GM19463 (cell line): ENCODE data around the gene ASCL5.

Source experiments
- ATAC-seq: cut with Tn5 transposase; IDR thresholded peaks from one replicate; pipeline ENCODE4 v1.9.1; 2021; ENCODE audit warnings: mild to moderate bottlenecking, moderate library complexity; ENCODE audit not compliant: unreplicated experiment

The ASCL5 gene

DNA sequence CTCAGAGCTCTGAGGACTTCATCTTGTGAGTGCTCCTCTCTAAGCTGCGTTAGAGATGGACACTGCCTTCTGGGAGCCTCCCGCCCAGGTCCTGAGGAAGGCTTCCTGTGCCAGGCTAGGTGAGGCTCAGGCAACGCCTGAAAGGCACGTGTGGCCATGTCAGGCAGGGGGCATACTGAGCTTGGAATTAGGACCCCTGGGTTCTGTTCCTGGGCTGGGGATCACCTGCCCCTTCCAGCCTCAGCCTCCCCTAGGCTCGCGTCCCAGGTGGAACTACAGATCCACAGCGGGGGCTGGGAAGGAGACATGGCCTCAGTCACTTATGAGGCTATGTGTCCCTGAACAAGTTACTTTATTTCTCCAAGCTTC lies 10.0 kb upstream of the ASCL5 start:
- ATAC-seq = no peak

DNA sequence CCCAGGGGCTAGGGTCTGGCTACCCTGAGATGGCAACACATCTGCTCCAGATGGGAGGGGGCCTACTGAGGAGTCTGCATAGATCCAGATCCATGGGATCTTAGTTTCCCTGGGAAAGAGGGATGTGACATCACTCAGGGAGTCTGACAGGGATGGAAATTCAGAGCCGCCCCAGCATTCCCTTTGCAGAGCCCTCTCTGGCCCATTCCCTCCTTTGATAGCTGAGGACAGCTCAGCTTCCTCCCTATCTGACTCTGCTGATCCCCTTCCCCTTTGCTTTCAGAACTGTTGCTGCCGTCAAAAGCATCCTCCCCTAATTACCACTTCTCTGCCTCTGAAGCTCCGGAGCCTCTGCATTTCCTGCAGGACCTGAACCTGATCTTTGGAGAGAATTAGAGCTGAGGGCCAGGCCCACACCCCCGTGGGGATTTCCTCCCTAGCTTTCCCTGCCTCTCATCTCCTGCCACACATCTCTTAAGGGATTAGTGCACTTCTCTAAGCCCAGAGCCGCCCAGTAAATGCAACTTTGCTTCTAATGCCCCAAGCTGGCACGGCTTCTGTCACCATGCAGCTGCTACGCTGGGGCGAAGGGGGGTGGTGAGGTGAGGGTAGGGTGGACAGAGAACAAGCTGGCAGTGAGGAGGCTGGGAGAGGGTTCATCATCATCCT lies 9.5 kb upstream of the ASCL5 start:
- ATAC-seq = no peak

GRCh38 chr1:201134405-201134804 lies 7.4 kb upstream of the ASCL5 start:
- ATAC-seq = no peak

GRCh38 chr1:201131398-201131797 lies 4.4 kb upstream of the ASCL5 start:
- ATAC-seq = no peak

- no peak for ATAC-seq
These were observed 2.0 kb upstream of the ASCL5 start for GRCh38 chr1:201128962-201129361.

DNA sequence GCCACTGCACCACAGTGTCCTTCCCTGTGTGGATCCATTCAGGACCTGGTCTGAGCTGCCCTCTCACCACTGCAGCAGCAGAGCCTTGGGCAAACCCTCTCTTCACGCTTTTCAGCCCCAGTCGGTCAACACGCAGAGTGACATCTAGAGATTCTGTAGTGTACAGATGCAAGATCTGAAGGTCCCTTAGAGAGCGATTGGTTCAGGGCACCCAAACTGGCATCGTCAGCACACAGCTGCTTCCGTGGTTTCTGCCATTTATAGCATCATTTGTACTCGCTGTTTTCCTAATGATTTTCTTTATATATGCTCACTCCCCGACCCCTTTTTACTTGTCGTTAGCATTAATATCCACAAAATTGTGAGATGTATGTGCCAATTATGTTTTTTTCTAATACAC lies 1.5 kb upstream of the ASCL5 start:
- ATAC-seq = no peak

GRCh38 chr1:201127755-201128455 lies 921 bp upstream of the ASCL5 start:
- no peak for ATAC-seq

DNA sequence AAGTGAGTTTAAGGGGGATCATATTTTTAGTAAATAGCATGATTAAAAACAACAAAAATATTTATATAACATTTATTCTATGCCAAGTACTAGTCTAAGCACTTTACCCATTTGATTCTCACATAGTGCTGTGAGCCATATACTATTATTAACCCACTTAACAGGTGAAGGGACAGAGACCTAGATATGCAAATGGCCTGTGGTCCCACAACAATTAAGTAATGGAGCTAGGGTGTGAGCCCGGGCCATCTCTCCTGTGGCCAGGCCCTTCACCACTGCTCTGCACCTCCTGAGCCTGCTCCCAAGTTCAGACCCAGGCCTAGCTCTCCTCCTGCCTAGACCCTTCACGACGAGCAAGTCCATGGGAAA lies 537 bp downstream of the ASCL5 start:
- no peak for ATAC-seq

- no peak for ATAC-seq
These were observed 1.2 kb downstream of the ASCL5 start for GRCh38 chr1:201125800-201126199.

DNA sequence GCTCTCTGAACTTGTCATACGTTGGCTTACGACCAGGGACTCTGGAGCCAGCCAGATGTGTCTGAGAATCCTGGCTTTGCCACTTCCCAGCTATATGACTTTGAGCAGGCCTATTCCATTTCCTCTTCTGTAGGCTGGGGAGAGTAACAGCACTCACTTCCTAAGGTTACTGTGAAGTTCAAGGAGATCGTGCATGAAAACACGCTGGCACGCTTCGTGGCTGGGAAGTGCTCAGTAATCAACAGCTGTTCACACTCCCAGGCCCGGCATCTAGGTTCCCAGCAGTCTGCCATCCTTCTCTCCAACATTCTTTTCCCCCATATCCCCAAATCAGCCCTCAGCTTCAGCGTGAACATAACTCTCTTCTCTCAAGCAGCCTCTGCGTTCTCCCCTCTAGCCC lies 2.0 kb downstream of the ASCL5 start:
- ATAC-seq = no peak

GRCh38 chr1:201123866-201124265 lies 3.1 kb downstream of the ASCL5 start:
- no peak for ATAC-seq

DNA sequence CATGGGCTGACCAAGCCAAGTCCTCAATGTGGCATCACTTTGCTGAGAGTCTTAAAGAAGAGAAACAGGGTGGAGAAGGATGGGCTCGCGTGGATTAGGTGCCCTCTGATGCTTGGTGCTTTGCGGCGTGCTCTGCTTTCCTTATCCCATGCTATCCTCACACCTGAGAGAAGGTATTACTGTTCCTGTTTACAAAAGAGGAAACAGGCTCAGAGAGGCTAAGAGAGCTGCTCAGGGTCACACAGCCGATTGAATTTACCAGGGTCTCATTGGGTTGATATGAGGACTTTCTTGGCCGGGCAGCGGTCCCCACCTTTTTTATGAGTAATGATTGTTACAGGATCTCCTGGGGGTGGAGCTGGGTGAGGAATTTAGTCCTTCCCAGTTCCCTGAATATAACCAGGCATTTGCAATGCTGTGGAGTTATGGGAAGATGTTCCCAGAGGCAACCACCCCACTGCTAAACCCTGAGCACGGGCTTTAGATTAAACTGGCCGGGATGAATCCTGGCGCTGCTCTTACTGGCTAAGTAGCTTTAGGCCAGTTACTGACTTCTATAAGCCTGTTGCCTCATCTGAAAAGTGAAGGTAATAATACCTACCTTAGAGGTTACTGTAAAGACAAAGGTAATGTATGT lies 4.5 kb downstream of the ASCL5 start:
- no peak for ATAC-seq

DNA sequence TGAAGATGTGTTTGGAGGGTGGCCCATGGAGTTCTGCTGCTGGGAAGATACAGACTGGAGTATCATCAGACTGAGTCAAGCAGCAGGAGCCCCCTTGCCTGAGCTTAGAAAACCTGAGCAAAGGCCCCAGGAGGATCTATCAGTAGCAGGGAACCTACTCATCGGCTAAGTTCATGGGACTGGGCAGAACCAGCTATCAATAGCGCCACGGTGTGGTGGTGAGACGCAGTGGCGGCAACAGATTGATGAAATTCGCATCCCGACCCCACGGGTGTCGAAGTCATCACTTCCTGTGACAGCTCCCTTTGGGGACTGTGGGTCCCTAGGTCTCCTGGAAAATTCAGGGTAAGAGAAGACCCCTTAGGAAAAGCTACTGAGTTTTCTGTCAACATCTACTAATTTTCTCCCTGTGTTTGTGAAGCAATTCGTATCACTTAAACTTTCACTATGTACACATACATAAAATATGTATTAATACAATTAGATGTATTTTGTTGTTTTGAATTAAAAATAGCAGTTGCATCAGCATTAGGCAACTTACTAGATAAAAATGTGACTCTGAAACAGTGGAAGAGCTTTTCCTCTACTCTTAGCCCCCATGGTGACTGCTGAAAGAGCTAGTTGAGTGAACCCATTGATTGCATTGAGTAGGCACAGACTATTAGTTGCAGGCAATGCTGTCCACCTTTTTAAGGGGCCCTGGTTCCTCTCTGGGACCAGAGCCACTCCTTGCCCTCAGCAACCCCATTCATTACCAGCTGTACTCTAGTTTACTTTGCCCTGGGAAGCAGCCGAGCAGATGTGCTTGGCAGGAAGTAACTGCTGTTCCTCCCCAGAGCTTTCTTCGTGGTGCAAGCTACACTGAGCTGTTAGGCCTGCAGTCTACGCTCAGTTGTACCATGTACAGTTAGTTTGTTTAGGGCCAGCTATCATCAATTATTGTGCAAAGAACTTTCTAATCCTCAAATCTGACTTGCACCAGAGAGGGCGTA lies 7.5 kb downstream of the ASCL5 start:
- no peak for ATAC-seq

- no peak for ATAC-seq
These were observed 10.9 kb downstream of the ASCL5 start for GRCh38 chr1:201116091-201116490.

GRCh38 chr1:201115390-201115937 lies 11.5 kb downstream of the ASCL5 start:
- ATAC-seq = no peak

GRCh38 chr1:201114245-201115131 lies 12.5 kb downstream of the ASCL5 start:
- ATAC-seq = peak; percentile 89

- no peak for ATAC-seq
These were observed 13.3 kb downstream of the ASCL5 start for GRCh38 chr1:201113451-201114244.

- no peak for ATAC-seq
These were observed 14.1 kb downstream of the ASCL5 start for GRCh38 chr1:201112926-201113325.

DNA sequence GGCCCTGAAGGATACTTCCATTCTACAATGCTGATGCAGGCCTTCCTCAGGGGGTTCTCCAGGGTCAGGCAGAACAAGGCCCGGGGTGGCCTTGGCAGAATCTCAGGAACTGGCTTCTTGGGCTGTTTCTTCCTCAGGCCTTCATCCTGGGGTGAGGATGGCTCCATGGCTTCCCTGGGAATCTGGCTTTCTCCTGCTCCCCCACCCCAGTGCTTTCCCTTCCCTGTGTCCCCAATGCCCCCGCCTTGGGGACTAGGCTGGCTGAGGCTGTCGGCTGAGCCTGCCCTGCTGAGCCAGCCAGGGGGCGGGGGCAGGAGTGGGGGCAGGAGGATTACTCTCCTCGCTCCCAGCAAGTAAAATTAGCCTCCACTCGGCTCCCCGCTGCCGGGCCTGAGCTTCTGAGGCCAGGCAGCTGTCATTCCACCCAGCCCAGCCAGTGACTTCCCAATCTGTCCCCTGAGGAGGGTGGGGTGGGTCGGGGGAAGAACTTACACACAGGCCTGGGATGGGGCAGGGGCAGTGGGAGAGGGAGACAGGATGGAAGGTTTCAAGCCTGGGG lies 14.7 kb downstream of the ASCL5 start, which contains the start of gene CACNA1S:
CACNA1S (minus strand) TSS at position 254 of the 559 bp plus-strand sequence; CDS start at position 167, 87 bp downstream.
- ATAC-seq = no peak
